RCC 7860 (cell line): ENCODE measurements around the gene FER.
A peak's percentile ranks its signal among the peaks of the same experiment; 100 is the strongest.
"Not testable (repeated sequence)": the region's sequence is repeated elsewhere in the genome, so short reads cannot be mapped to it uniquely, and the experiment has no call there.

Experiments used
- DNase-seq: peaks from one replicate; pipeline ENCODE4 v3.0.0-alpha.2; 2015; ENCODE audit warnings: low spot score
- FAIRE-seq: peaks from 2 replicates; lab custom pipeline; 2012; peaks lifted over from hg19 to GRCh38; lab: Jason Lieb, UNC

FER gene

DNA sequence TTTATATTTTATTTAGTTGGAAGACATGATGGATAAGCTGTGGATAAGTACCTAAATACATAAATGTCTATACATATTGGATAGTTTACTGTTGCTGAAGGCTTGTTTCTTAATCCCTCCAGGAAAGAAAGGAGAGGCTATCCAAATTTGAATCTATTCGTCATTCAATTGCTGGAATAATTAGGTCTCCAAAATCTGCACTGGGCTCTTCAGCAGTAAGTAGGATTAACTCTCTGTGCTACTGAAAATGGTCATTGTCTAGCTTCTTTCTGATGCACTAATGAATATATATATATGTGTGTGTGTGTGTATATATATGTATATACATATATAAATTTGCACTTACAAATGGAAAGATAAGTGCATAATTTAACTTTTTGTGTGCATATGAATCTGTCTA is 198.3 kb downstream of the FER start:
- no peak for DNase-seq

GRCh38 chr5:108947164-108947563 is 199.5 kb downstream of the FER start:
- DNase-seq, result no peak
- no peak for FAIRE-seq

More for the DNA sequence above, 198.3 kb downstream of the FER start:
- no peak for FAIRE-seq

DNA sequence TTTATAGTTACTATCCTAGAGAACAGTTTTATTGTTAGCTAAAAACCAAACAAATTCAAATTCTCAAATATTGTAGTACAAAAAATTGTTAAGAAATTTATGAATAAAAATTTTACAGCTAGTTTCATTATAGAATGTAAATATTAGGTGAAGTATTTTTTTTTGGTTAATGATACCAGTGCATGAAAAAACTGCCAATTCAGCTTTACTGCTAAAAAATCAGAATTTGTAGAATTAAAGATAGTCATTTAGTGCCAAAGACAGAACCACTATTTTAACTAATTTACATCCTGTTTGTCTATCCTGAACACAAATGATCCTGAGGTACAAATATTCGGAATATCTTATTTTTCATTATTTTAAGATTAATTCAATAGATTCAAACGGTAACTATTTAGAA is 202.6 kb downstream of the FER start:
- DNase-seq, result no peak
- FAIRE-seq, result peak; percentile 43

GRCh38 chr5:108953940-108954339 is 206.2 kb downstream of the FER start:
- DNase-seq, result no peak
- no peak for FAIRE-seq

GRCh38 chr5:108957333-108957732 is 209.6 kb downstream of the FER start:
- DNase-seq, result no peak
- no peak for FAIRE-seq

GRCh38 chr5:108966910-108967309 is 219.2 kb downstream of the FER start:
- DNase-seq (no peak), FAIRE-seq (no peak)

DNA sequence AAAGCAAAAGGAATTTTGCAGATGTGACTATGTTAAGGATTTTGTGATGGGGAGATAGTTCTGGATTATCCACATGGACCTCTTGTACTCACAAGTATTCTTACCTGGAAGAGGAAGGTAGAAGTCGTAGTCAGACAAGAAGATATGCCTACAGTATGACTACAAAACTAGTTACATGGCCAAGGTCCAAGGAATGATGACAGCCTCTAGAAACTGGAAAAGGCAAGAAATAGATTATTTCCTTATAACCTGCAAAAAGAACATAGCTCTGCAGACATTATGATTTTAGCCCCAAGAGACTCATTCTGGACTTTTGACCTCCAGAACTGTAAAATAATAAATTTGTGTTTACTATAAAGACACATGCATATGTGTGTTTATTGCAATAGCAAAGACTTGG is 226.9 kb downstream of the FER start:
- FAIRE-seq, result no peak
- no peak for DNase-seq

DNA sequence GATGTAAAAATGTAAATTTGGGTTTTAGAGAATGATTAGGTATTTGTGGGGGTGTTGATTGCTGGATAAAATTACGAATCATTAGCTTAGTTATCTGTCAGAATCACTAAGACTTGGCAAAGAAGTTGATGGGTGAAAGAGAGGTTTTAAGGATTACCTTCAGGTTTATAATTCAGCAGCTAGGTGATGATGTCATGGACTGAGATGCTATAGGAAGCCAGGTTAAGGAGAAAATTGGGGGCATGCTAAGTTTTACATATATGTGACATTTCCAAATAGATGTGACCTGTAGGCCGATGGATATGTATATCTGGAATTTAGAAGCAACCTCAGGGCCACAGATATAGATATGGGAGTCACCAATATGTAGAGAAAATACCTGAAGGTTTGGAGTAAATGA is 228.0 kb downstream of the FER start:
- FAIRE-seq, result no peak

GRCh38 chr5:108983461-108984092 is 235.9 kb downstream of the FER start:
- no peak for DNase-seq
- no peak for FAIRE-seq

More for the DNA sequence above, 228.0 kb downstream of the FER start:
- DNase-seq, result no peak

DNA sequence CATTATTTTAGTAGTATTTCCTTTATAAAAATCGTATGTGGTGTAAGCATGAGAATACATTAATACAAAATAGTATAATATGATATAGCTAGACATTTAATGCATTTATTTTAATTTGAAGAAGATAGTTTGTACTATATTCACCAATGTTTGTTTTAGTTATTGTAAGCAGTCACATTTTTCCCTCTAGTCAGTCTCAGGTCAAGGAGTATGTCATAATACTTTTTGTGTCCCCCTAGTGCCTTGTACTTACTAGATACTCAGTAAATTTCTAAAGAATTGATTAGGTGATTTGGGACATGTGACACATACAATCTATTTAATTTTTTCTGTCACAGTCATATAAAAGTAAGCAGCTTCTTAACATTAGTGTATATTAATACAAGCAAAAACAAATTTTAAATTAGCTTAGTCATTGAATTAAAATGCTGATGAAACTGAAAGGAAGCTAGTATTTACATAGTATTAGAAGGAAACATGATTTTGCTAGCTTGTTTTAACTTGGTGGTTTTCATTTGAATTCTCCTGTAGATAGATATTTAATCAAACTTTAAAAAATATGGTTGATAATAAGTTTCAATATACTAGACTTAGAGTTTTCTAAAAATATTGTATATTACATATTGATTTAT is 242.2 kb downstream of the FER start:
- DNase-seq (no peak), FAIRE-seq (peak; percentile 44)

GRCh38 chr5:108992396-108993085 is 244.8 kb downstream of the FER start:
- not testable (repeated sequence) for DNase-seq

GRCh38 chr5:108993440-108993839 is 245.7 kb downstream of the FER start:
- FAIRE-seq, DNase-seq: not testable (repeated sequence)

More at GRCh38 chr5:108992396-108993085, 244.8 kb downstream of the FER start:
- not testable (repeated sequence) for FAIRE-seq

- DNase-seq (no peak), FAIRE-seq (no peak)
Measured at GRCh38 chr5:108997720-108998119, 250.0 kb downstream of the FER start.

- FAIRE-seq (no peak), DNase-seq (no peak)
Measured at GRCh38 chr5:108998216-108998615, 250.5 kb downstream of the FER start.

DNA sequence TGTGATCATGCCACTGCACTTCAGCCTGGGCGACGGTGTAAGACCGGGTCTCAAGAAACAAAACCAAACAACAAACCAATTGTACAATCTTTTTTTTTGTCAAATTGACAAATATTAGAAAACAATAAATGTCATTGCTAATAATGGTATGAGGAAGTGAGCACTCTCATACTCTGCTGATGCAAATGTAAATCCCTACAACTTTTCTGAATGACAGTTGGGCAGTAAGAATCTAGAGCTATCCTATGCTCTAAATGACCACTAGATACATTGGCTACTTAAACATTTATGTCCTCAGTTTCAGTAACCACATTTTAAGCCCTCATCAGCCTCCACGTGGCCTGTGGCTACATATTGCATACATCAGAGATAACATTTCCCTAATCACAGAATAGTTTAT is 256.2 kb downstream of the FER start:
- DNase-seq (no peak), FAIRE-seq (no peak)

GRCh38 chr5:109005297-109006009 is 257.8 kb downstream of the FER start:
- FAIRE-seq, result no peak
- no peak for DNase-seq

- FAIRE-seq (no peak), DNase-seq (no peak)
Measured at GRCh38 chr5:109006129-109006528, 258.4 kb downstream of the FER start.

DNA sequence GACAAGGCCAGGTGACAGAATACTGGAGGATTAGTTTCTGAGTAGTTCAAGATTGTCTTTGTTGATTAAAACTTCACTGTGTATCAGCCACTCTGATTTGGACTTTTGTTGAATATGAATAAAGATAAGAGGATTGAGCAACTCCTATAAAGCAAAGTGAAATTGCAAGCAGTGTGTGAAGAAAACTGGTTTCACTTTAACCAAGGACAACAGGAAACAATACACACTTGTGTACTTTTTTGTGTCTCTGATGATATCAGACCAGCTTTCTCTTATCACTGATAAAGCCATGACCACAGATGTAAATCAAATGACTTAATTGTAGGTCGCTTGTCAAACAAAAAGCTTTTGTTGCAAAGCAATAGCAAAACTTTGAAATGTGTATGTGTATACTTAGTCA is 268.6 kb downstream of the FER start:
- no peak for FAIRE-seq

GRCh38 chr5:109022056-109022455 is 274.4 kb downstream of the FER start:
- FAIRE-seq (no peak), DNase-seq (no peak)

More for the DNA sequence above, 268.6 kb downstream of the FER start:
- no peak for DNase-seq

- not testable (repeated sequence) for DNase-seq, FAIRE-seq
Measured at GRCh38 chr5:109025729-109026128, 278.0 kb downstream of the FER start.

GRCh38 chr5:109027983-109028607 is 280.4 kb downstream of the FER start:
- FAIRE-seq, result no peak
- no peak for DNase-seq
